Fibroblast of gingiva (primary cell): Measurements from ENCODE around the gene FERMT3.

ENCODE experiments used
- DNase-seq: peaks from one replicate; pipeline ENCODE4 v3.0.0-alpha.2; 2011; ENCODE audit warnings: low read depth

The FERMT3 gene

DNA sequence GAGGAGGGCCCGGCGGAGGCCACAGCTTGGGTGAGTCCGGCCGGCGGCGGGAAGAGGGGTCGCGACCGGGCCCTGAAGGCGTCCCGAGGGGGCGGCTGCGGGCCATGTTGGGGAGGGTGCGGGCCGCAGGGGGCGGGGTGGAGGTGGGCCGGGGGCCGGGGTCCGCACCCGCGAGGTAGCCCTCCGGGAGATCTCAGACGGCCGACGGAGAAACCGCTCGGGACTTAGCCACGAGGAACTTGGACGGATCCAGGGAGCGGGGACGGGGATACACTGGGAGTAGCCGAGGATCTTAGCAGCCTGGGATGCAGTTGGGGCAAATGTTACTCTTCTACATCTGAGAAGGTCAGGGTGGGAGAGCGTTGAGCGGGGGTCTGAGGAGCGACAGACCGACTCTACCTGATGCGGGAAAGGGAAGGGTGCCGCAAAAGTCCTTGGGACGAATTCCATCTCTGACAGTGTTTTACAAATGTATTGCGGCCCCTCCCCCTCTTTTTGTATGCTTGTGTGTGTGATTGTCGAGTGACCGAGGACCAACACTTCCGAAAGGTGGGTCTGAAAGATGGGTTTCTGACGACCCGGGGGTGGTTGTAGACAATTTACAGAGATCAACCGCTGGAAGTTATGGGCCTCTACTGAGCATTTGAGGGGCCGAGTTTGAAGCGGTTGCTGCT, 19.9 kb upstream of the FERMT3 start:
- DNase-seq = no peak

DNA sequence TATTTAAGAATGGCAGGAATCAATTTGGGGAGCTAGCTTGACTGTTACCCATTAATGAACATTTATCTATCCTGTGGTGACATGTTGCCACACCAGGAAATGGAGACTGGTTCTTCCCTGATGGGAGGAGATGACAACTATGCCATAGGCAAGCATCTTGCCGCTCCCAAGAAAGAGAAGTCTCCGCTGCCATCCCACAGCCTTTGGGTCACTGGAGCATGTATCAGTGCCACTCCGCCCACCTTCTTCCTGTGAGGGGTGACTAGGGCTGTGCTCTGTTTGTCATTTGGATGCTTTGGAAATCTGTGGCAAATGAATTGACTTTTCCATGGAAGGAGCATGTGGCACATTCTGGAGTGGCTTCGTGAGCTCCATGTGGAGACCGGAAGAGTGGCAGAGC, 14.1 kb upstream of the FERMT3 start:
- DNase-seq = no peak

DNA sequence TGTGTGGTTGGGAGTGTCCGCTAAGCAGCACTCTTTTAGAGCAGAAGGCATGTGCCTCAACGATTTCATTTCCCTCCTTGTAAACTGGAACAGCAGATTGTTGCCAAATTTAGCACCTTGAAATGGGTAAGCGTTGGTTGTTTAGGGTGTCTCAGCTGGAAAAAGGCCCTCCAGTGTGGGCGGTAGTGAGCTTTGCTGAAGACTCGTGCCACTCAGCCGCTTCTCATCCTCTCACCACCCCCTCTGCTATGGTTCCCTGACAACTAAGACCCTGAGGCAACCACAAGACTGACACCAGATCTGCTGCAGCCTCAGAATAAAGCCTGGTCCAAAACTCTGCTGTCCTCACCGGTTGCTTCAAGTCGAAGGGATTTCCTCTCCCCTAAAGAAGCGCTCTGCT, 9.9 kb upstream of the FERMT3 start:
- DNase-seq = no peak

DNA sequence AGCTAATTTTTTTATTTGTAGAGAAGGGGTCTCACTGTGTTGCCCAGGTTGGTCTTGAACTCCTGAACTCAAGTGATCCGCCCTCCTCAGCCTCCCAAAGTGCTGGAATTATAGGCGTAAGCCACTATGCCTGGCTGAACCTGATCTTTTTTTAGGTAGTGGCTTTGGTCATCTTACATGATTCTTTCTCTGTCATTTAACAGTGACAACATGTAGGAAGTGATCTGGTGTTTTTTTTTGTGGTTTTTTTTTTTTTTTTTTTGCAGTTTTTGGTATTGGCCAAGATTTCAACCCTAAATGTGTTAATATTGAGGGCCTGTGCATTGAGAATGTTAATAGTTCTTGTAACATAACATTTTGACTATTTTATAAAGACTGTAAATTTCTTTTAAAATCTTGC, 8.0 kb upstream of the FERMT3 start:
- DNase-seq = no peak

DNA sequence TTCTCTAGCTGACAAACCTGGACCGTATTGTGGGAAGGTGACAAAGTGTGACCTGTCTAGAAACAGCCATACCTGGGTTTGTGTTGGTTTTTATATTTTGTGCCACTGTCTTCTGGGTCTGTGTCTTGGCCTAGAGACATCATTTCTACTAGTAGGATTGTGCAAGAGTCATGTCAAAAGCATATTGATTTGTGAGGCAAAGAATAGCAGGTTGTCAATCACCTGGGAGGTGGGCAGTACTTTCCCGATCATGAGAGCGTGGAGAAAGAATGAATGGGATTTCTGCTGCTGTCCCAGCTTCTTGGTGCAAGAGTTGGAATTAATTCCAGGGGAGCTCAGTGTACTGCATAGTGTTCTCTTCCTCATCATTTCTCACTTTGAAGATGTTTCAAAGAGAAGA, 5.0 kb upstream of the FERMT3 start:
- DNase-seq = no peak

DNA sequence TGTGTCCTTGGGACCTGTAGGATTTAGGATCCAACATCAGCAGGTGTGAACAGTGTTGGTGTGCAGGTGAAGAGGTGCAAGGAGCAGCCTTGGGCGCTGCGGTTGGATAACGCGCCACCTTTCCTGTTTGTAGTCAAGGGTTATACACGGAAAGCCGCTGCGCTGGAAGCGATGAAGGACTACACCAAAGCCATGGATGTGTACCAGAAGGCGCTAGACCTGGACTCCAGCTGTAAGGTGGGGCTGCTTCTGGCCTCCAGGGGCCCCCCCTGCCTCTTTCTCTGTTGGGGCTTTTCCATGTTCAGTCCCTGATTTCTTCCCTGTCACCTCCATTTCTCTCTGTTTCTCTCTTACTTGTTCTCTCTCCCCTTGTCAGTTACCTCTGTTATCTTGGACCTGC, 3.5 kb upstream of the FERMT3 start:
- no peak for DNase-seq

DNA sequence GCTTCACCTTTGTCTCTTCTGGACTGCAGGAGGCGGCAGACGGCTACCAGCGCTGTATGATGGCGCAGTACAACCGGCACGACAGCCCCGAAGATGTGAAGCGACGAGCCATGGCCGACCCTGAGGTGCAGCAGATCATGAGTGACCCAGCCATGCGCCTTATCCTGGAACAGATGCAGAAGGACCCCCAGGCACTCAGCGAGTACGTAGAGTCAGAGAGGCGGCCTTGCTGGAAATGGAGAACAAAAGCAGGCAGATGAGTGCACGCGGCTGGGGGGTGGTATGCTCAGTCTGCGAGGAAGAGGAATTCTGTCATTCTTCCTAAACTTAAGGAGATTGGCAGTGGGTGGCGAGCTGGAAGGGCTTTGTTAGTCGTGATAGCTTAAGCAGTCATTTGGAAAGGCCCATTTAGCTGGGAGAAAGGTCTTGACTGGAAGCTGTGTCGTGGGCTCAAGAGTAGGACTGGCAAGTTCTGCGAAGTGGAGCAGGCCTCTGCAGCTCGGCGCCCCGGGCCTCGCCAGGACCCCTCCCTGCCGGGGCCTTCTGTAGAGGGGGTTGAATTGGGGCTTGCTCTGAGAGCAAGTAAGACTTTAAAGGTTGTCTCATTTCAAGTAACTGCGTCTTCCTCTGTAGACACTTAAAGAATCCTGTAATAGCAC, 3.0 kb upstream of the FERMT3 start:
- DNase-seq = no peak

DNA sequence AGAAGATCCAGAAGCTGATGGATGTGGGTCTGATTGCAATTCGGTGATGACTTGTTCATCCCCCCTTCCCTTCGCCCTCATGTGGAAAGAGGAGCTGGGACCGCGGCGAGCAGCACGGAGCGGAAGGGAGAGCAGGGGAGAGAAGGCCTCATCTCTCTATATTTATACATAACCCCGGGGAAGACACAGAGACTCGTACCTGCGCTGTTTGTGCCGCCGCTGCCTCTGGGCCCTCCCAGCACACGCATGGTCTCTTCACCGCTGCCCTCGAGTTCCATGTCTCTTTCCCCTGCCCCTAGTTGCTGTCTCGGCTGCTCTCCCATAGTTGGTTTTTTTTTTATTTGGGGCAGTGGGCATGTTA, 2.5 kb upstream of the FERMT3 start:
- no peak for DNase-seq

DNA sequence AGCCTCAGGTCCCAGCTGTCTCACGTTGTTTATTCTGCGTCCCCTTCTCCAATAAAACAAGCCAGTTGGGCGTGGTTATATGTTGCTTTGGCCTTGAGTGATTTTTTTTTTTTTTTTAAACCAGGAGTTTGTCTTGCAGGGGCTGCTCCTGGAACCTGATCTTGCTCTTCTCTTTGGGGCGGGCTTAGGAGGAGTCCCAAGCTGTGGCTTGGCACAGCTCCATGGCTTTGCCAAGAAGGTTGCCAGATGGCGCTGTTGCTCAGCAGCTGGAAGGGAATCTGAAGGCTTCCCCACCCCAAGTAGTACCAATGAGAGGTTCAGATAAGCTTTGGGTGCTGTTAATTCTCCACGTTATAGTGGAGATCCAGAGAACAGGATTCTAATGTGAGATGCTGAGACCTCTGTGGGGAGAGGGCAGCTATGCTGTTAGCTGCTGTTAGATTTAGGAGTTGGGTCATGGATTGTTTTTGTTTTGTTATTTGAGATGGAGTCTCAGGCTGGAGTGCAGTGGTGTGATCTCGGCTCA, 2.0 kb upstream of the FERMT3 start:
- DNase-seq = peak; percentile 95

DNA sequence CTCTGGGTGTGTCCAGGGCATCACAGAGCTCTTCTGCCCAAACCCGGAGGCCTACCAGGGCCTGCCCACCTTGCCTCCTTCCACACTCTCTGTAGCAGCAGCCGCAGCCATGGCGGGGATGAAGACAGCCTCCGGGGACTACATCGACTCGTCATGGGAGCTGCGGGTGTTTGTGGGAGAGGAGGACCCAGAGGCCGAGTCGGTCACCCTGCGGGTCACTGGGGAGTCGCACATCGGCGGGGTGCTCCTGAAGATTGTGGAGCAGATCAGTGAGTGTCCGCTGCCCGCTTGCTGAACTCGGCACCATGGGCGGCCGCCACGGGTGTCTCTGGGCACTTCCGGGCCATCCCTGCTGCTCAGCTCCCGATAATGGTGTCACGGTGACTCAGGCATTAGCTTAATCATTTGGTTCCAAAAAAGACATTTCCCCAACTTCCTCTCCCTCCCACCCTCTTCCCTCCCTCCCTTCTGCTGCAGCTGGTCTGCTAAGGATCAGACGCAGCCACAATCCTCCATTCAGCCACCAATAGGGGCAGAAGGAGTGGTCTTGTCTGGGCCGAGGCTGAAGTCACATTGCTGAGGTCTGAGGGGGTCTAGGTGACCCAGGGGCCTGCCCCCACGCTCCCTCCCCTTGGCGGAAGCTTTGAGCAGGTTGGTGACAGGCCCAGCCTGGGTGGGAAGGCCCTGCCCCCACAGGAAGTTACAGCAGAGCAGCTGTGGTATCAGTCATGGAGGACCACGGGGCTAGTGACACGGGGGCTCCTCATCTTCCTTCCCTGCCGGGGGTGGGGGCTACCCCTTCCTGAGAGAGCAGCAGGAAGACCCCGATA, 950 bp downstream of the FERMT3 start:
- DNase-seq = peak; percentile 74

DNA sequence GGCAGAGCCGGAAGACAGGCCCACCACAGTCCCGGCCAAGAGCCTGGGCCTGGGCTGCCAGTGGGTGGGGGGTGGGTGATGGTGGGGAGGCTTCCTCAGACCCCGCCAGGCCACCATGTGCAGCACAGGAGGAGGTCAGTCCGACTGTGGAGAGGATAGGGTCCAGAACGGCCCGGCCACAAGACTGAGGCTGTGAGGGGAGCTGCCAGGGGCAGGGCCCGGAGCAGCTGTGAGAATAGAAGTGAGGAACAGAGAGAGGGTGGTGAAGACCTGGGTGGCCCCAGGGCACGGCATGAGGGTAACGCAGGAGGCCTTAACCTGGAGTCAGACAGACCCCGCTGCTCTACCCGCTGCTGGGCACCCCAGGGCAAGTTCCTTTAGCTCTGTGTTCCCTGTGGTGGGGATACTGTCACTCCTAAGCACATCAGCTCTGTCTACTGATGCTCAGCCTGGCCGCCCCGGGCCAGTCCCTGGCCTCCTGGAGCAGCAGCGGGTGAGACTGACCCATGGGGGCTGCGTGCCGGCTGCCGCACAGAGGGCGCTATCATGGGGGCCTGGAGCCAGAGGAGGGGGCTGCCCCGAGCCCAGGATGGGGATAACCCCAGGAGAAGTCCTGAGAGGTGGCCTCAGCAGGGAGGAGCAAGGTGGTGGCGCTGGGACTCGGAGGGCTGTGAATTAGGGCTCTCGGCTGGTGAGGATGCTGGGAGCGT, 1.7 kb downstream of the FERMT3 start:
- DNase-seq = no peak

DNA sequence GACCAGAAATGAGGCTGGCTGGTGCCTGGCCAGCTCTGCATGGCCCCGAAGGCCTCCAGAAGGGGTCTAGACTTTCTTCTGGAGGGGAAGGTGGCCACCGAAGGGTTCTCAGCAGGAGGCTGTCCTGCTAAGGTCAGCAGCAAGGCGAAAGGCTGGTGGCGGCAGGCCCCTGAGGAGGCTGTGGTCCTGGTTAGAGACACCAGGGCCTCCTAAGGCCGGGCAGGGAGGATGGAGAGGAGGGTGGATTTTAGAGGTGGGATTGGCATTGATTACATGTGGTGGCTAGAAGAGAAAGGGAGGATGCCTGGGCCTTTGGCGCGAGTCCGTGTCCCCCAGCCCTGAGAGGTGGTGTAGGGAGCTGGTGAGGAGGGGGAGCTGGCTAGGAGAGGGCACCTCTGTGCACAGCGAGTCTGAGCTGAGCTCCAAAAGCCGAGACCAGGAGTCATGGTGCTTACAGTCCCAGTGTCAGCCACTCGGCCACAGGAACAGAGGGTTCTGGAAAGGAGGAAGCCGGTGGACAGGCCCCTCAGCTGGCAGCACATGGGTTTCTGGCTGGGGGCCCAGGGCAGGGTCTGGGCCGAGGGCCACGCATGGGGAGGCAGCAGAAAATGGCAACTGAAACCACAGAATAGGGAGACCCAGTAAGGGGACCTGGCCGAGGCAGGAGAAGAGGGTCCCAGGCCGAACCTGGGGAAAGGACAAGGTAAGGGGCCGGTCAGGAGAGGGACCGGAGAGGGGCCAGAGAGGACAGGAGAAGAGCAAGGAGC, 2.5 kb downstream of the FERMT3 start:
- DNase-seq = no peak

DNA sequence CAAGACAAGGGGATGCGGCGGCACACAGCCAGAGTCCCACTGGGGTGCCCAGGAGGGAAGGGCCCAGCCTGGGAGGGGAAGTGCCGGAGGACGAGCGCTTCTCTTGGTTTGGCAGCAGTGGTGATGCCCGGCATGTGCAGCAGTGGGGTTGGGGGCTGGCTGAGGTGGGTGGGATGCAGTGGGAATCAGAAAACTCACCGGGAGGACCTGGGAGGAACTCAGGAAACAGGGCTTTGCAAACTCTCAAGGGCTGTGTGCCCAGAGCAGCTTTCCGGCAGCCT, 3.0 kb downstream of the FERMT3 start:
- no peak for DNase-seq

DNA sequence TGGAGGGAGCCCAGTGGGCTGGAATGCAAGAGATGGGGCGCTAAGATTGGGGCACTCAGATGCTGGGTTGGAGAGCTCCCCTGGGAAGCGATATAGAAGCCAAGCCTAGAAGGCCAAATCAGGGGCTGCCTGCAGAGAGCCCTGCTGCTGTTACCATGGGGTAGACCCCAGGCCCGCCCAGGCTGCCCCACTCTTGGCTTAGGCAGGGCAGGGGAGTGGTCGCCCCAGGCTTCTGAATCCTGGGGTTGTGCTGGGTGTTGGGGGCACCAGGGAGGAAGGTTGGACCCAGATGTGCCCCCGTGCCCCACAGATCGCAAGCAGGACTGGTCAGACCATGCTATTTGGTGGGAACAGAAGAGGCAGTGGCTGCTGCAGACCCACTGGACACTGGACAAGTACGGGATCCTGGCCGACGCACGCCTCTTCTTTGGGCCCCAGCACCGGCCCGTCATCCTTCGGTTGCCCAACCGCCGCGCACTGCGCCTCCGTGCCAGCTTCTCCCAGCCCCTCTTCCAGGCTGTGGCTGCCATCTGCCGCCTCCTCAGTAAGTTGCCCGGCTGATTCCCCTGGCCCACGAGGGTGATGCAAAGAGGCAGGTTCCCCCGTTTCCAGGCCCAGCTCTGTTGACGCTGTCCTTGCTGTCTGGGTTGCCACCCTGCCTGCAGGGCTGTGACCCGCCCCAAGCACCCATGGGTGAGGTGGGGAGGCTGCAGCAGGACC, 3.9 kb downstream of the FERMT3 start:
- no peak for DNase-seq

DNA sequence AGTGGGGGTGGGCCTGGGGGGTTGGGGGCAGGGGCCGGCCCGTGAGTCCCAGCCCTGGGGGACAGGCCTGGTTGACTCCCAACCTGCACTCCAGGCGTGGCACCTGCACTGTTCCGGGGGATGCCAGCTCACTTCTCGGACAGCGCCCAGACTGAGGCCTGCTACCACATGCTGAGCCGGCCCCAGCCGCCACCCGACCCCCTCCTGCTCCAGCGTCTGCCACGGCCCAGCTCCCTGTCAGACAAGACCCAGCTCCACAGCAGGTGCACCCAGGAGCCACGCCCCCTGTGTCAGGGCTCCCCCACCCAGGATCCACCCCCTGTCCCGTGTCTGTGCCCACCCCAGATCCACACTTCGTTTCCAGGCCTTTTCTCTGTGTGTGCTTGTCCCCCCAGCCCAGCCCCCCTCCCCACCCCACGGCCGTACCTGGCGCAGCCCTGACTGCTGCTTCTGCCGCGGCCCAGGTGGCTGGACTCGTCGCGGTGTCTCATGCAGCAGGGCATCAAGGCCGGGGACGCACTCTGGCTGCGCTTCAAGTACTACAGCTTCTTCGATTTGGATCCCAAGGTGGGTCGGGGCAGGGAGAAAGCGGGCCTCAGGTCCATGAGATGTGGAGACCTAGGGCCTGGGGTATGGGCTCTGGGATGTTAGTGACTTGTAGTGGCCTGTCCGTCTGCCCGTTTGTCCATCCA, 4.8 kb downstream of the FERMT3 start:
- DNase-seq = no peak

DNA sequence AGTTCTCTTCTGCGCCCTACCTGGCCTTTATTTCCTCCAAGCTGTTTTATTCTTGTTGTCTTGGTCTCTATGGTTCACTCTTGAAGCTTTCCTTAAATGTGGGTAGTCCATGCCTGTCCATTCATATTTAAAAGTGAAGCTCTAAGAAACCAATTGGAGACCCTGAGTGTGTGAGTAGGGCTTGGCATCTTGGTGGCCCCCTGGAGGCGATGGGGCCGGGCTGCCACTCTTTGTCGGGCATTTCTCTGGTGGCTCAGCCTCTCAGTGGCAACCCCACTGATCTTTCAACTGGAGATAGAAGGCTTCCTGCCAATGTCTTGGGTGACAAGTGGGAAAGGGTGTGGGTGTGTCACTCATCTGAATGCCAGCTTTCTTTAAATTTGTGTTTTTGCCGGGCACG, 10.4 kb downstream of the FERMT3 start:
- no peak for DNase-seq

DNA sequence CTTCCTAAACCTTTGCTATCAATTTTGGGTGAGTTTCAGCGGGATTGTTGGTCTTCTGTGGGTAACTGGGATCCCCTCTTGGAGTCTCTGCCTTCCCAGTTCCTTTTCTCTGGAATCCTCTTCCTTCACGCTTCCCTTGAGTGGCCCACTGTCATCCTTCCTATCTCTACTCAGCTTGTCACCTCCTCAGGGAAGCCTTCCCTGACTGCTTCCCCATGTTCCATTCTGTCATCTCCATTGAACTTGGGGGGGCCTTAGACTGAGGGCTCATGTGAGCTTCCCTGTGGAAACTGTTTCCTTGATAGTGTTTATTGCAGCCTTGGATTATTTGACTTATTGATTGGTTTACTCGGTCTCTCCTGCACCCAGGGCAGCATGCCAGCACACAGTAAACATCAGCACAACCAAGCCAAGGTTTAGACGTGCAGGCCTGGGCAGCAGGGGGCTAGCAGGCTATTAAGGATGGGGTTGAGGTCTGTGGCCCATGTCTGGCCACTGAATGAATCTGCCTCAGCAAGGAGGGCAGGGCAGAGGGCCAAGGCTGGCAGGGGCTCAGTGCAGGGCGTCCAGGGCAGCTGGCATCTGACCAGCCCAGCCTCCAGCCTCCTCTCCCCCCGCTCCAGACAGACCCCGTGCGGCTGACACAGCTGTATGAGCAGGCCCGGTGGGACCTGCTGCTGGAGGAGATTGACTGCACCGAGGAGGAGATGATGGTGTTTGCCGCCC, 12.3 kb downstream of the FERMT3 start:
- DNase-seq = no peak

DNA sequence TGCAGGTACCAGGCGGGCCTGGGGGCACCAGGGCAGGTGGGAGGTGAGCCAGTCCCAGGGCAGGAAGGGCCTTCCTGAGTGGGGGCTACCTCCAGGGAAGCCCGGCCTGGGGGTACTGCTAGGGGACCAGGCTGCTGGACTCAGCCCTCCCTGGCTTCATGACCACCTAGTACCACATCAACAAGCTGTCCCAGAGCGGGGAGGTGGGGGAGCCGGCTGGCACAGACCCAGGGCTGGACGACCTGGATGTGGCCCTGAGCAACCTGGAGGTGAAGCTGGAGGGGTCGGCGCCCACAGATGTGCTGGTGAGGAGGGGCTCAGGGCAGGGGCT, 12.8 kb downstream of the FERMT3 start:
- DNase-seq = no peak

DNA sequence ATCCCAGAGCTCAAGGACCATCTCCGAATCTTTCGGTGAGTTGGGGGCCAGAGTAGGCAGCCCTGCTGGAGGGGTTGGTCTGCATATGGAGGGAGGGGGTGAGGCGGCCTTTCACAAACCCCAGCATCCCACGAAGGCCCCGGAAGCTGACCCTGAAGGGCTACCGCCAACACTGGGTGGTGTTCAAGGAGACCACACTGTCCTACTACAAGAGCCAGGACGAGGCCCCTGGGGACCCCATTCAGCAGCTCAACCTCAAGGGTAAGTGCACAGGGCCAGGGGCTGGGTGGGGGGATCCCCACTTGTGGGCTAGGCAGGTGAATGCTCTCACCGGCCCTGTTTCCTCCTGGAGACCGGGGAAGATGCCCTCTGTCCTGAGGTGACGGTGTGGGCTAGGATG, 13.2 kb downstream of the FERMT3 start:
- DNase-seq = no peak

DNA sequence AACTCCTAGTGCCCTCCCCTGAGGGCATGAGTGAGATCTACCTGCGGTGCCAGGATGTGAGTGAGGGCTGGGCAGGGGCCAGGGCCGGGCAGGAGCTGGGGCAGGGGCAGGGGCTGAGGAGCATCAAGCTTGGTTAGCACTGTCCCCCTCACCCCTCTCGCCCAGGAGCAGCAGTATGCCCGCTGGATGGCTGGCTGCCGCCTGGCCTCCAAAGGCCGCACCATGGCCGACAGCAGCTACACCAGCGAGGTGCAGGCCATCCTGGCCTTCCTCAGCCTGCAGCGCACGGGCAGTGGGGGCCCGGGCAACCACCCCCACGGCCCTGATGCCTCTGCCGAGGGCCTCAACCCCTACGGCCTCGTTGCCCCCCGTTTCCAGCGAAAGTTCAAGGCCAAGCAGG, 13.8 kb downstream of the FERMT3 start:
- no peak for DNase-seq
